Measurements from ENCODE around the gene HORMAD2.

- no peak for TF ChIP-seq CTCF (conservative IDR thresholded peaks at IDR 0.05)
- TF ChIP-seq EZH2 (IDR thresholded peaks at IDR 0.05; ENCODE audit: low read depth): no peak
These were observed 131.0 kb downstream of the HORMAD2 start for GRCh38 chr22:30211124-30211820.
